Breast epithelium (tissue), 4 donors: ENCODE measurements around the gene SEPSECS. TPM values are rescaled to one million over a fixed set of nuclear protein-coding genes. Genes with fewer than 3 reads are reported as not detected.

Source experiments
- DNase-seq, 2 donors: peaks; one replicate each; pipeline ENCODE4 v3.0.0-alpha.2; 2019; ENCODE audit warnings: low spot score in 2 of 2
- H3K27ac ChIP-seq, 2 donors: fragments of 200-600 bp; sonication (generic) in 1 of 2; one replicate each; pipeline ENCODE4 v1.5.1; 2016 to 2019; ENCODE audit warnings: mild to moderate bottlenecking in 1 of 2
- H3K27me3 ChIP-seq, 2 donors: fragments of 200-600 bp; sonication (generic) in 1 of 2; one replicate each; pipeline versions ENCODE4 v1.5.1 to v1.6.0; 2017 to 2019; ENCODE audit warnings: control low read depth in 1 of 2, mild to moderate bottlenecking in 1 of 2
- H3K36me3 ChIP-seq: fragments of 200-600 bp; one replicate; pipeline ENCODE4 v1.5.1; 2019
- H3K4me1 ChIP-seq, 2 donors: fragments of 200-600 bp; sonication (generic); one replicate each; pipeline ENCODE4 v1.5.1; 2016 to 2019; ENCODE audit warnings: control low read depth in 1 of 2
- H3K4me3 ChIP-seq, 3 donors: fragments of 200-600 bp; sonication (generic); 1 replicate in 2 of 3; 2 replicates in 1 of 3; pipeline ENCODE4 v1.5.1; 2016 to 2019; ENCODE audit warnings: mild to moderate bottlenecking in 3 of 3, moderate library complexity in 2 of 3
- H3K9me3 ChIP-seq, 2 donors: fragments of 200-600 bp; sonication (generic) in 1 of 2; one replicate each; pipeline ENCODE4 v1.5.1; 2016 to 2019; ENCODE audit warnings: control low read depth in 1 of 2
- CTCF ChIP-seq, 3 donors: fragments of 450-650 bp; IDR thresholded peaks; one replicate each; pipeline ENCODE4 v1.5.1; 2016 to 2017; ENCODE audit warnings: antibody characterized with exemption in 3 of 3, mild to moderate bottlenecking in 3 of 3, moderate library complexity in 3 of 3
- POLR2A ChIP-seq: fragments of 450-650 bp; IDR thresholded peaks from one replicate; pipeline ENCODE4 v1.6.1; 2016; ENCODE audit warnings: antibody characterized with exemption, mild to moderate bottlenecking, moderate library complexity
- POLR2AphosphoS5 ChIP-seq, 3 donors: sonication (generic); formaldehyde crosslinking; IDR thresholded peaks; one replicate each; pipeline ENCODE4 v1.6.1; 2017; ENCODE audit warnings: antibody characterized with exemption in 3 of 3
- intact Hi-C: fragments of 100-400 bp; cut with DNase I; formaldehyde crosslinking; loops from one replicate; pipeline ENCODE4 v1.15.1; 2023; ENCODE audit warnings: low total_unique reads
- total RNA-seq, 3 donors: library from RNA; depleted of rRNA; stranded (reverse); fragments of >200 nt; gene quantifications; one replicate each; pipeline ENCODE4 v1.1.0, GENCODE V29; 2016

Gene SEPSECS
- total RNA-seq, 3 donors from 2014 or later = 8.8 to 18.7 (median 10.8) TPM

- no peak overlapping the region for H3K27ac ChIP-seq
These were observed 60.2 kb downstream of the SEPSECS start for GRCh38 chr4:25100021-25100555.

DNA sequence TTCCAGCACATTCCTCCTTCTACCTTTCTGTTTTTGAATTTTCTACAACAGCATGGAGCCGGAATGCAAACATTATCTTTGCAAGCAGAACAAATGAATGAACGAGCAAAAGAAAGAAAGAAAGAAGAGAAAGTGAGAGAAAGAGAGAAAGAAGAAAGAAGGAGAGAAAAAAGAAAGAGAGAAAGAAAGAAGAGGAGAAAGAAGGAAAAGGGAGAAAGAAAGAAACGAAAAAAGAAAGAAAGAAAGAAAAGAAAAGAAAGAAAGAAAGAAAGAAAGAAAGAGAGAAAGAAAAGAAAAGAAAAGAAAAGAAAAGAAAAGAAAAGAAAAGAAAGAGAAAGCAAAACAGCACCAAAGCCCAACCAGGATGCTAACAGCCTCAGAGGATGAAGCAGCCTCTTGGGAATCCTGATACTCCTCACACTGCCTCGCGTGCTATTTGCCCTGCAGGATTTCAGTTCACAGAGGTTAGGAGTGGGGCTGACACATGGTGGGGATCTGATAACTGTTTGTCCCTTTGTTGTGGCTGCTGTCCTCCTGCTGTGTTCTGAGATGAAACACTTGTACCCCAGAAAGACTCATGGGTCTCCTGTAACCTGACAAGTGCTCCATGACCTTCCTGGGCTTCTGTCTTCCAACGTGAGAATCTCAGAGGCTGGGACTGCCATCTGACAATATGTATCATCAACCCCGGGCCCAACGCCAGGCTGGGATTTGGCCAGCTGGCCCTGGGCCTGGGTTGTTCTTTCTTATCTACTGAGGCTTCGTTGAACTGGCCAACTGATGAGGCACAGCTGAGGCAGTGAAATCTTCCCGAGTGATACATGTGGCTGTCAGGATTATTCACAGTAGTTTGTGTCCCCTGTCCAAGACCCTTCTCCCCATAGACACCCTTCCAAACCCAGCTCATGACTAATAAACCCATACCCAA, 61.0 kb downstream of the SEPSECS start:
- TF ChIP-seq CTCF (IDR thresholded peaks at IDR 0.05) (no peak), POLR2AphosphoS5 (IDR thresholded peaks at IDR 0.05) (no peak), POLR2A (no peak)
- intact Hi-C loops = loop anchor here (10.0 kb wide), 1 partner anchor 1766 kb away; the partner anchor contains the start of gene STIM2
- DNase-seq = no peak

More at GRCh38 chr4:25100021-25100555, 60.2 kb downstream of the SEPSECS start:
- H3K4me3 ChIP-seq = no peak overlapping the region
- intact Hi-C loops = no loop called here
- no peaks in the 10 kb centered on the region for H3K27me3 ChIP-seq
- TF ChIP-seq POLR2A = no peak
- no peak for TF ChIP-seq CTCF (IDR thresholded peaks at IDR 0.05)
- no peak for TF ChIP-seq POLR2AphosphoS5 (IDR thresholded peaks at IDR 0.05)
- no peak for DNase-seq
- peaks cover 0 to 7% of the 10 kb centered on the region in 2 donors for H3K9me3 ChIP-seq
- no peaks in the 10 kb centered on the region for H3K36me3 ChIP-seq
- H3K4me1 ChIP-seq = no peaks in the 10 kb centered on the region

DNA sequence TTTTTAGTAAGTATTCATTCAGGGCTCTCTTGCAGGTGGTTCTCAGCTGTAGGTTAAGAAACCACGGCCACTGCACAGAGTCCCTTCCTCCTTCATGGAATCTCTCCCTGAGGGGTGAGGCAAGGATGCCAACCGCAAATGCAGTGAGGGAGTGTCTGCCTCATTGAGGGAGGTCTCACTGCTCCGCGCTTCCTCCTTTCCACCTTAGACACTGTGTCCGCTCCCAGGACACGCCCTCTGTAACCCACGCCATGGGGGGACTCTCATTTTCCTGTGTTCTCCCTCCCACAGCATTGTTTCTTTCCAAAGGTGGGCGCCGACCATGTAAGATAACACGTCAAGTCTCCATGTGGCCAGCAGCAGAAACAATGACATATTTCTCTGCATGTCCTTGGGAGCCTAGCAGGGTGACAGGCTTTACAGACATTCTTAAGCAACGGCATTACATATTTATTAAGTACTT, 63.2 kb downstream of the SEPSECS start:
- Histone ChIP-seq H3K27me3 (no peaks in the 10 kb centered on the region), H3K4me3 (no peak overlapping the region), H3K4me1 (no peaks in the 10 kb centered on the region), H3K9me3 (peaks cover 3 to 15% of the 10 kb centered on the region in 2 donors), H3K27ac (no peak overlapping the region), H3K36me3 (no peaks in the 10 kb centered on the region)
- TF ChIP-seq CTCF (IDR thresholded peaks at IDR 0.05) = no peak
- TF ChIP-seq POLR2A = no peak
- TF ChIP-seq POLR2AphosphoS5 (IDR thresholded peaks at IDR 0.05) = no peak
- DNase-seq = no peak
- intact Hi-C loops = loop anchor here (10.0 kb wide), 1 partner anchor 1768 kb away; the partner anchor contains the start of gene STIM2

More for the DNA sequence above, 61.0 kb downstream of the SEPSECS start:
- Histone ChIP-seq H3K4me3 (no peak overlapping the region), H3K27me3 (no peaks in the 10 kb centered on the region), H3K4me1 (no peaks in the 10 kb centered on the region), H3K9me3 (peaks cover 0 to 7% of the 10 kb centered on the region in 2 donors), H3K27ac (no peak overlapping the region), H3K36me3 (no peaks in the 10 kb centered on the region)

GRCh38 chr4:25096251-25096980, 63.8 kb downstream of the SEPSECS start:
- Histone ChIP-seq H3K9me3 (peaks cover 3 to 9% of the 10 kb centered on the region in 2 donors), H3K27ac (no peak overlapping the region), H3K27me3 (peaks cover 0 to 1% of the 10 kb centered on the region in 2 donors), H3K36me3 (no peaks in the 10 kb centered on the region), H3K4me3 (no peak overlapping the region), H3K4me1 (no peaks in the 10 kb centered on the region)
- DNase-seq = no peak
- intact Hi-C loops = loop anchor here (10.0 kb wide), 1 partner anchor 1768 kb away; the partner anchor contains the start of gene STIM2
- TF ChIP-seq POLR2A = no peak
- TF ChIP-seq POLR2AphosphoS5 (IDR thresholded peaks at IDR 0.05) = no peak
- TF ChIP-seq CTCF (IDR thresholded peaks at IDR 0.05) = no peak
